Inflammatory macrophage (primary cell): ENCODE results near the gene SRCIN1.
"Not testable (repeated sequence)": the region's sequence is repeated elsewhere in the genome, so short reads cannot be mapped to it uniquely, and the experiment has no call there.

ENCODE experiments used
- DNase-seq, 2 donors: peaks; one replicate each; pipeline ENCODE4 v3.0.0-alpha.2; 2020 to 2022
- total RNA-seq, 18 experiments: gene quantifications; one replicate each; lab custom pipeline; 2026; ENCODE audit warnings: mixed read lengths in 6 of 18, inconsistent platforms in 2 of 18; lab: John Stamatoyannopoulos, UW

The SRCIN1 gene, protein sequence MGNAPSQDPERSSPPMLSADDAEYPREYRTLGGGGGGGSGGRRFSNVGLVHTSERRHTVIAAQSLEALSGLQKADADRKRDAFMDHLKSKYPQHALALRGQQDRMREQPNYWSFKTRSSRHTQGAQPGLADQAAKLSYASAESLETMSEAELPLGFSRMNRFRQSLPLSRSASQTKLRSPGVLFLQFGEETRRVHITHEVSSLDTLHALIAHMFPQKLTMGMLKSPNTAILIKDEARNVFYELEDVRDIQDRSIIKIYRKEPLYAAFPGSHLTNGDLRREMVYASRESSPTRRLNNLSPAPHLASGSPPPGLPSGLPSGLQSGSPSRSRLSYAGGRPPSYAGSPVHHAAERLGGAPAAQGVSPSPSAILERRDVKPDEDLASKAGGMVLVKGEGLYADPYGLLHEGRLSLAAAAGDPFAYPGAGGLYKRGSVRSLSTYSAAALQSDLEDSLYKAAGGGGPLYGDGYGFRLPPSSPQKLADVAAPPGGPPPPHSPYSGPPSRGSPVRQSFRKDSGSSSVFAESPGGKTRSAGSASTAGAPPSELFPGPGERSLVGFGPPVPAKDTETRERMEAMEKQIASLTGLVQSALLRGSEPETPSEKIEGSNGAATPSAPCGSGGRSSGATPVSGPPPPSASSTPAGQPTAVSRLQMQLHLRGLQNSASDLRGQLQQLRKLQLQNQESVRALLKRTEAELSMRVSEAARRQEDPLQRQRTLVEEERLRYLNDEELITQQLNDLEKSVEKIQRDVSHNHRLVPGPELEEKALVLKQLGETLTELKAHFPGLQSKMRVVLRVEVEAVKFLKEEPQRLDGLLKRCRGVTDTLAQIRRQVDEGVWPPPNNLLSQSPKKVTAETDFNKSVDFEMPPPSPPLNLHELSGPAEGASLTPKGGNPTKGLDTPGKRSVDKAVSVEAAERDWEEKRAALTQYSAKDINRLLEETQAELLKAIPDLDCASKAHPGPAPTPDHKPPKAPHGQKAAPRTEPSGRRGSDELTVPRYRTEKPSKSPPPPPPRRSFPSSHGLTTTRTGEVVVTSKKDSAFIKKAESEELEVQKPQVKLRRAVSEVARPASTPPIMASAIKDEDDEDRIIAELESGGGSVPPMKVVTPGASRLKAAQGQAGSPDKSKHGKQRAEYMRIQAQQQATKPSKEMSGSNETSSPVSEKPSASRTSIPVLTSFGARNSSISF
- 0.08 to 2.2 (median 0.62) reads per million in 18 experiments for total RNA-seq

DNA sequence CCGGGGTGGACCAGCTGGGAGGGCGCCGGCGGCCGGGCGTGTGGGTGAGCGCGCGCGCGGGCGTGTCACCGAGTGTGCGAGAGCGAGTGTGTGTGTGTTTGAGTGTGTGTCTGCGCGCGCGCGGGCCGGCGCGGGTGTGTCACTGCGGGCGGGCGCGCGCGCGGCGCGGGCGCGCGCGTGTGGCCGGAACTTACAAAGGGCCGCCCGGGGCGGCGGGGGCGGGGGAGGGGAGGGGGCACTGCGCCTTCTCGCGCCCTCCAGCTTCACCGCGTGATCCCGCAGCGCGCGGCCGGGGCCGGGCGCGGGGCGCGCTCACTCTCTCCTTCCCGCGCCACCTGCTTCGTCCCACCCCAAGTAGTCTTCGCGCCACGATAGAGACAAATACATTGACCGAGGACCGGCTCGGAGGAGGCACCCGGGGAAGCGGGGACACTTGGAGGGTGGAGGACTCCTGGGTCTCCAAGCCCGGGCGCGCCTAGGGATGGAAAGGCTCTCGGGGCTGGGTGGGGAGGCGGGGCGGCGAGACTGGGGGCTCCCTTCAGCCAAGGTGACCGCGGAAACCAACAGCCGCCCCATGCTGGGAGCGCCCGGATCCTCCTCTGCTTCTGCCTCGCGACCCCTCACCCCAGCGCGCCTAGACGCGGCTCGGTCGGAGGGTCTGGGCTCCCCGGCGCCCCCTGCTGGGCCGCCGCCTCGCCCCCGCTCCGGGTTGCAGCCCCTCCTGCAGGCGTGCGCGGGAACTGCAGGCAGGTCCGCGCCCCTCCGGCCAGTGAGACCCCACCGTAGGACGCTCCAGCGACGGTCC is at the start of gene SRCIN1:
TSS of gene SRCIN1 (minus strand) at position 112 of the 805 bp plus-strand sequence. CDS start 247 bp downstream, outside the sequence.
- DNase-seq = peak in 1 of 2 donors; percentile 22

DNA sequence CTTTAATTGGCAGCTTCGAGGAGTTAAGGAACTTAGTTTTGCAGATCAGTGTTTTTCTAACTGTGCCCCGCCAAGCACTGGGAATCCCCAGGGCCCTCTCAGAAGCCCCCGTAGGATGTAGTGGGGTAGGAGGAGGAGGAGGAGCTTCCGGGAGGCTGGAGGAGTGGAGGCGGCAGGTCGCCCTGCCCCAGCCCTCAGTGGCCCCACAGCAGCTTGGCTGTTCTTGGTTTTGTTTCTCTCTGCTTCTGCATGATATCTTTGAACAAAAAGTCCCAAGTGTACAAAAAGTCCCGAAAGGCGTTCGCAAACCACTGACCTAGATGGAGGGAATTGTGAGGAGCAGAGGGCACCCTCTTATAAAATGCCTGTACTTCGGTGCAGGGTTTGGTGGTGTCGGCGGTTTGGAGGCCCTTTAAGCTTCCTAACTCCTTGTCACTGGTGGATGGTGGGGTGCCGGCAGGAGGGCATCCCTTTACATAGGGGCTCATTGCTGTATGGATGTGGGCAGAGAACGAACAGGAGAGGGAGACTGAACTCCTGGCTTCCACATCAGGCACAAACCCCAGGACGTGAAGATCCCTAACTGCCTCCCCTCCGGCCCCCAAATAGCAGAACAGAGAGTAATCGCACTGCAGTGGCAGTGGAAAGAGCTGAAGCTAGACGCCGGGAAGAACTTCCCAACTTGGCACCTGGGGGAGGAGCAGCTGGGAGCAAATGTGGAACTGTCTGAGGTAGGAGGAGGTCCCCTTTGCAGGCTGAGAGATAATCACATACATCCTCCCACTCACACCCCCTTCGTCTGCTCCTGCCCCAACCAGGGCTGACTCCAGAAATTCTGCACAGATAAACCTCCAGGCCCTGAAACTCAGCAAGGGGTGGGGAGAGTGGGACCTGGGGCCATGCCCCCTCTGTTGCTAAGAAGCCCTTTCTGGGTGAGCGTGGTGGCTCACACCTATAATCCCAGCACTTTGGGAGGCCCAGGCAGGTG is 49.0 kb upstream of the SRCIN1 start:
- DNase-seq = no peak

DNA sequence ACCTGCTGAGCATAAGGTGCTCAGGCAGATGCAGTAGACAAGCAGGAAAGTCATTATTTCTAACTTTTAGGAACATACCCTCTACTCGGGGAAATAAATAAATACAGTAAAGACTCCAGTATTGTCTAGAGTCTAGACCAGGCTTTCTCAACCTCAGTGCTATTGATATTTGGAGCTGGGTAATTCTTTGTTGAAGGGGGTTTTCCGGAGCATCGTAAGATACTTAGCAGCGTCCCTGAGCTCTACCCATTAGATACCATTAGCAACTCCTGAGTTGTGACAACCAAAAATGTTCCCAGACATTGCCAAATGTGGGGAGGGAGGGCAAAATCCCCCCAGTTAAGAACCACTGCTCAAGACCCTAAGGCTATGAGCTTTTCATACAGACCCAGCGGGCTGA is 47.9 kb upstream of the SRCIN1 start:
- no peak for DNase-seq

DNA sequence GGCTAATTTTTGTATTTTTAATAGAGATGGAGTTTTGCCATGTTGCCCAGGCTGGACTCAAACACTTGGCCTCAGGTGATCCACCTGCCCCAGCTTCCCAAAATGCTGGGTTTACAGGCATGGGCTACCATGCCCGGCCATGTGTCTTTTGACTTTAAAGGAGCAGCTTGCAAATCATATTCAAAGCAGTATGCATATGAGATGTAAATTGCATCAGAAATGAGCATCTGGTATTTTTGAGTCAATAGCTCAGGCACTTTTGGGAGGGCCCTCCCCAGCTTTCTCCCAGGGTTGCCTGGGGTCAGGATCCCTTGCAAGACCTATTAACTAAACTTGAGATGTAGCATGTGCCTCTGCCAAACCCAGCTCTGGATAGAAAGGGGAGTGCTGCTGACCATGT is 47.5 kb upstream of the SRCIN1 start:
- no peak for DNase-seq

DNA sequence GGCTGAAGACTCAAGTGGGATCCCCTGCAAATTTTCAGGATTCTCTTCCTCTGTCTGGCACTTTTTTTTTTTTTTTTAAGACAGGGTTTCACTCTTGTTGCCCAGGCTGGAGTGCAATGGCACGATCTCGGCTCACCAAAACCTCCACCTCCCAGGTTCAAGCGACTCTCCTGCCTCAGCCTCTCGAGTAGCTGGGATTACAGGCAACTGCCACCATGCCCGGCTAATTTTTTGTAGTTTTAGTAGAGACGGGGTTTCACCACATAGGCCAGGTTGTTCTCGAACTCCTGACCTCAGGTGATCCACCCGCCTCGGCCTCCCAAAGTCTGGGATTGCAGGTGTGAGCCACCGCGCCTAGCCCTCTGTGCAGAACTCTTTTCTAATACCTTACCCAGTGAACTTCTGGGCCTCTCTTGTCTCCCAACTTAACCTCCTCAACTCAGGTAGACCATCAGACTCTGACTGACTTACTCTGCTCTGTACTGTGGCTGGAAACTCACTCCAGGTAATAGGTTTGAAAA is 45.0 kb upstream of the SRCIN1 start:
- DNase-seq = not testable (repeated sequence)

DNA sequence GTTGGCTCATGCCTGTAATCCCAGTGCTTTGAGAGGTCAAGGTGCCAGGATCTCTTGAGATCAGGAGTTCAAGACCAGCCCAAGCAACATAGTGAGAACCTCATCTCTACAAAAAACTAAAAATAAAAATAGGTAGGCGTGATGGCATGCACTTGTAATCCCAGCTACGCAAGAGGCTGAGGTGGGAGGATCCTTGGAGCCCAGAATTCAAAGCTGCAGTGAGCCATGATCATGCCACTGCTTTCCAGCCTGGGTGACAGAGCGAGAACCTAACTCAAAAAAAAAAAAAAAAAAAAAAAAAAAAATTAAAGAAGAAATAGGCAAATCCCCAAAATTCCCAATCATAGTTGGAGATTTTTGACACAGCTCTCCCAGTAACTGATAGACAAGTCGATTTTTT is 32.2 kb upstream of the SRCIN1 start:
- DNase-seq = peak in 1 of 2 donors; percentile 43

DNA sequence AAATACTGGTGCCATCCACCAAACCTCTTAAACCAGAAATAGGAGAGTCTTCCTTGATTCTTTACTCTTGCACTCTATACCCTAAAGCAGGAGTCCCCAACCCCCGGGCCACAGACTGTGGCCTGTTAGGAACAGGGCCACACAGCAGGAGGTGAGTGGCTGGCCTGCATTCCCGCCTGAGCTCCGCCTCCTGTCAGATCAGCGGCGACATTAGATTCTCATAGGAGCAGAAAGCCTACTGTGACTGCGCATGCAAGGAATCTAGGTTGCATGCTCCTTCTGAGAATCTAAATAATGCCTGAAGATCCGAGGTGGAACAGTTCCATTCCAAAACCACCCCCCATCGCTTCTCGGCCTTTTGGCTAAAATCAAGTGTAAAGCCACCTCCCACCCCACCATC is 30.3 kb upstream of the SRCIN1 start:
- DNase-seq = no peak

DNA sequence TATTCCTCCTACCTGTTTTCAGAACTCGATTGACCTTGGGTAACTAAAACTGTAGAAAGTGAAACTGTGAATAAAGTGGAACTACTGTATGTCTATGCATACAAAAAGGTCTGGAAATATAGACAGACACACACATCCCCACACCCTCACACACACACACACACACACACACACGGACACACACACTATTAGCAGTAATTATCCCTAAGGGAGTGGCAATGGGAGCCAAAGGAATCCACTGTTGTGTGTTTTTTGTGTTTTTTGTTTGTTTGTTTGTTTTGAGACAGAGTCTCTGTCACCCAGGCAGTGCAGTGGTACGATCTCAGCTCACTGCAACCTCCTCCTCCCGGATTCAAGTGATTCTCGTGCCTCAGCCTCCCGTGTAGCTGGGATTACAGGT is 26.6 kb upstream of the SRCIN1 start:
- DNase-seq = no peak

DNA sequence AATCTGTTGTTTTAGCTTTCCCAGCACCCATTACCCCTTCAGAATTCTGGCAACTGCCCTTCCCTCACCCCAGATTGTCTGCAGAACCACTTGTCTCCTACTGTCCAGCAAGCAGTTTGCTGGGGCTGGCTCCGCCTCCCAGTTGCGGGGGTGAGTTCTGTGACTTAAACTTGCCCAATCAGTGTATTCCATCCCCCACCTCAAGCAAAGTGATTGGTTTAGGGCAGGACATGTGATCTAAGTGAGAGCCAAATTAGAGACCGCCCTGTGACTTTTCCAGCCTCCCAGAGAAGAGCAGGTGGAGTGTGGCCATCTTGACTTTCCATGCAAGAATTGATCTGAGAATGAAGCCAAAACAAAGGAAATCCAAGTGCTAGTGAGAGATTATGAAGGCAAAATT is 22.7 kb upstream of the SRCIN1 start:
- DNase-seq = peak; percentile 9 to 41

DNA sequence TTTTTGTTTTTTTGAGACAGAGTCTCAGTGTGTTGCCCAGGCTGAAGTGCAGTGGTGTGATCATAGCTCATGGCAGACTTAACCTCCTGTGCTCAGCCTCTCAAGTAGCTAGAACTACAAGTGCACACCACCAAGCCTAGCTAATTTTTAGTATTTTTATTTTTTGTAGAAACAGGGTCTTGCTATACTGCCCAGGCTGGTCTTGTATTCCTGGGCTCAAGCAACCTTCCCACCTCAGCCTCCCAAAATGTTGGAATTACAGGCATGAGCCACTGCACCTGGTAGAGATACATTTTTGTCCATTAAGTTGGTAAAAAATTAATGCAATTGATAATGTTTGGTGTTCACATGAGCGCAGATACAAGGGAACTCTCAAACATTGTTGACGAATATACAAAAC is 22.2 kb upstream of the SRCIN1 start:
- DNase-seq = no peak

DNA sequence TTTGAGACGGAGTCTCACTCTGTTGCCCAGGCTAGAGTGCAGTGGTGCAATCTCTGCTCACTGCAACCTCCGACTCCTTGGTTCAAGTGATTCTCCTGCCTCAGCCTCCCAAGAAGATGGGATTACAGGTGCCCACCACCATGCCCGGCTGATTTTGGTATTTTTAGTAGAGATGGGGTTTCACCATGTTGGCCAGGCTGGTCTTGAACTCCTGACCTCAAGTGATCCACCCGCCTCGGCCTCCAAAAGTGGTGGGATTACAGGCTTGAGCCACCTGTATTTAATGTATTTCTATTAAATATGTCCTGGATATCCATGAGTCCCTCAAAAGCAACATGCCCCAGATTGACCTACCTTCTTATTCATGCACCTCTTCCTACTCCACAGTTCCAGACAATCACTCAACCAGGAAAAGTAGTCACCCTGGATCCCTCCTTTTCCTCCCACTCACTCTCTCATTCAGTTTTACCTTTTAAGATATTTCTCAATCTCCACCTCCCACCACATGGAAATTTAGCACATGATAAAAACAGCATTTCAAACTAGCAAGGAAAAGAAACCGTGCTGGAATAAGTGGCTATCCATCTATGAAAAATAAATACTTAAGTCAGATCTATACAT is 21.0 kb upstream of the SRCIN1 start:
- DNase-seq = not testable (repeated sequence)

DNA sequence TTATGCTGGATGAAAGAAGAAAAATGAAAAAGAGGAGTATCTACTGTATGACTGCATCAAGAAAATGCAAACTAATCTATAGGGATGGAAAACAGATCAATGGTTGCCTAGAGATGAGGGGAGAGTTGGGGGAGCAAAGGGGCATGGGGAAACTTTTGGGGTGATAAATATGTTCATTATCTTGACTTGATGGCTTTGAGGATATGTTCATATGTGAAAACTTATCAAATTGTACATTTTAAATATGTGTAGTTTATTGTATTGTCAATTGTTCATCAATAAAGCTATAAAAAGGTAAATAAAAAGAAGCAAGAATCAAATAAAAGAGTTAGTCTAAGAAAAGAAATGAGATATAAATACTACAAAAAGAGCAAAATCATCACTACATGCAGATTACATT is 19.7 kb upstream of the SRCIN1 start:
- DNase-seq = no peak

DNA sequence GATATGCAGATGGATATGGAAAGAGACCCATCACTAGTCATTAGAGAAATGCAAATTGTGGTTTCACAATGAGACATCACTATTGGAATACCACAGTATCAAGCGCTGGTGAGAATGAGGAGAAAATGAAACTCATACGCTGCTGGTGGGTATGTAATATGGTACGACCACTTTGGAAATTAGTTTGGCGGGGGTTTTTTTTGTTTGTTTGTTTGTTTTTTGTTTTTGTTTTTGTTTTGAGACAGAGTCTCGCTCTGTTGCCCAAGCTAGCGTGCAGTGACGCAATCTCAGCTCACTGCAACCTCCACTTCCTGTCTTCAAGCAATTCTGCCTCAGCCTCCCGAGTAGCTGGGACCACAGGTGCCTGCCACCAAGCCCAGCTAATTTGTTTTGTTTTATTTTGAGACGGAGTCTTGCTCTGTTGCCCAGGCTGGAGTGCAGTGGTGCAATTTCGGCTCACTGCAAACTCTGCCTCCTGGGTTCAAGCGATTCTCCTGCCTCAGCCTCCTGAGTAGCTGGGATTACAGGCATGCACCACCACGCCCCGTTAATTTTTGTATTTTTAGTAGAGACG is 19.1 kb upstream of the SRCIN1 start:
- peak in 1 of 2 donors; percentile 14 for DNase-seq

DNA sequence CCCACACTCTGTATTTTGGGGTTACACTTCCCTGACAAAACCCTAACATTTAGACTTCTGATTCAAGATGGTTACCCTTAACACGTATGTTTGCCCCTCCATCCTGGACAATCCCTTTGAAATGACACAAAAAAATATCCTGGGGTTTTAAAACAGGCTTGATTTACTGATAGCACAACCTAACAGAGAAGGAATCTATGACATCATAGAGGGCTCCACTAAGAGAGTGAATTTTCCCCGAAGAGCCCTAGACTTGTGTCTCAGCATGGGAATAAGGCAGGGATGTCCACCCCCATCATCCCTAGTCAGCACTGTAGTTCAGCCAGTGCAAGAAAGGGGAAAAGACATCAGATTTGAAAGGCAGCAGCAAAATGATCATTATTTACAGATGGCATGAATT is 15.8 kb upstream of the SRCIN1 start:
- no peak for DNase-seq

DNA sequence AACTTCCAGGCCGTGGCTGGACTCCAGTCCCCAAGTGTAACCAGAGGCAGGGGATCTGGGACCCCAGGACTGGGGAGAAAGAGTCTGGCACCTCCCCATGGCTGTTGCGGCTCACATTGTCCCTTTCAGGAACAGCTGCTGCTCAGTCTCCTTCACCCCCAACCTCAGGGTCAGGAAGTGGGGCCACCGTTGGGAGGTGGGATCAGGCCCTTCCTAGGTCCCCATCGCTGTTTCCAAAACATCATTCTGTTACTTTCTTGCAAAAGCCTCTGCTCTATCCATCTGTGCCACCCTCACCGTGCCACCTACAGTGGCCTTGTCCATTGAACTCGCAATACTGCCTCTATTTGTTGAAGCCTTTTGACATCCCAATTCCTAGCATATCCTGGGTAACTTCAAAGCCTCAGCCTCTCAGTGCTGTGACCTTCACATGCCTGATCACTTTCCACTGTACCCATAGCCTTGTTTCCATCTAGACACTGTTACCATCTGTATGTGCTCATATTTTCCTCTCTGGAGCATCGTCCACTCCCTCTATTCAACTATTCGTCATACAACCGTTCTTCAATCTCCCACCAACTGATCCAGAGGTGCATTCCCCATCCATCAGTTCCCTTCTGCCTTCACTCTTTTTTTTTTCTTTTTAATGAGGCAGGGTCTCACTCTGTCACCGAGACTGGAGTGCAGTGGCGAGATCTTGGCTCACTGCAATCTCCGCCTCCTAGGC is 15.0 kb upstream of the SRCIN1 start:
- DNase-seq = no peak

DNA sequence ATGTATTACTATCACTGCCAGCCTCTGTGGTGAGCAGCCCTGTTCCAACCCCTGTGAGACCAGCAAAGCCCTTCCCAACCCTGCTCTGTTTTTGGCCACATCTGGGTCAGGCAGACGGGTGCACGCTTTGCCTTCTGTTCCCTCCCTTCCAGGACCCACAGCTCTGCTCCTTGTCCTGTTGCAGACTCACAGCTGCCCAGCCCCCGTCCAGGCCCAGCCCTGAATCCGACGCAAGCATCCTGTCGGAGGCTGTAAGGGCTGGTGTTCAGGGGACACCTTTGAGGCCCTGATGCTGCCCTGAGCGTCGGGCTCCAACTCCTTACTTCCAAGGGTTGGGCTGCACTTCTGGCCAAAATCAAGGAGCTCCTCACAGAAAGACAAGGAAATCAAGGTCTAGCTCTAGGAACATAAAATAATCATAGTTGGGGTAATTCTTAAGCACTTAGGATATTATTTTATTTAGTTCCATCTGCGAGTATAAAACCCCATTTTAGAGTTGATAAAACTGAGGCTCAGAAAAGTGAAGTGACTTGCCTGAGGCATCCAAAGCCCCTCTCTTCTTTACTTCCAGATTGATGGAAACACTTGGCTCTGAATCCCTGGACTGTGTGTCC is 14.3 kb upstream of the SRCIN1 start:
- no peak for DNase-seq

DNA sequence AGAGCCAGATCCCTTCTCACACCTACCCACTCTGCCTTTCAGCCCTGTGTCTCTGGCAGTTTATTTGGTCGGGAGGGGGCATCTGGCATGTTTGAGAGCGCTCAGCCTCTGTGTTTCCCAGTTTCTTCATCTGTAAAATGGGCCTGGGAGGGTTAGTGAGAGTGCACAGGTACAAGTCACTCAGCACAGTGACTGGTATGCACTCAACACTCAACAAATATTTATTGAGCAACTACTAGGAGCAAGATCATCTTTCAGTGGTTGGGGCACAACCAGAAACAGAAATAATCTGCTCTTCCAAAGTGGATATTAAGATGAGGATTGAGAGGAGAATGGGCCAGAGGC is 13.7 kb upstream of the SRCIN1 start:
- DNase-seq = no peak

DNA sequence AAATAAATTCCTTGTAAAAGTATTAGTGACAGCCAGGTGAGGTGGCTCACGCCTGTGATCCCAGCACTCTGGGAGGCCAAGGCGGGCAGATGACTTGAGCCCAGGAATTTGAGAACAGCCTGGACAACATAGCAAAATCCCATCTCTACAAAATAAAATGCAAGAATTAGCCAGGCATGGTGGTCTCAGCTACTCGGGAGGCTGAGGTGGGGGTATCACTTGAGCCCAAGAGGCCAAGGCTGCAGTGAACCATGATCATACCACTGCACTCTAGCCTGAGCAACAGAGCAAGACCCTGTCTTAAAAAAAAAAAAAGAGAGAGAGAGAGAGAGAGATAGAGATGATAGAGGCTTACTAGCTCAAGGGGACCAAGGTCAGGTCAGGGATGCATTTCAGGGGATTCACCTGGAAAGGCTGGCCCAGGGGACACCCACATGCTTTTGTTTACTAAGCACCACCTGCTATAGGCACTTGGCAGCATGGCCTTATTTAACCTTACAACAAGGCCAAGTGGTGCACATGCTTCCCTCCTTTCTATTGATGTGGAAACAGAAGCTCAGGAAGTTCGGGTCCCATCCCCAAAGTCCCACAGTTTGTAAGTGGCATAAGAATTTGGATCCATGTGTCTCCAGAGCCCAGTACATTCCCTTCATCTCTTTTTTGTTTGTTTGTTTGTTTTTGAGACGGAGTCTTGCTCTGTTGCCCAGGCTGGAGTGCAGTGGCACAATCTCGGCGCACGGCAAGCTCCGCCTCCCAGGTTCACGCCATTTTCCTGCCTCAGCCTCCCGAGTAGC is 12.4 kb upstream of the SRCIN1 start:
- no peak for DNase-seq
